Endometrium (tissue), 2 donors: Measurements from ENCODE around the gene CCBE1.
"Not testable (repeated sequence)": the region's sequence is repeated elsewhere in the genome, so short reads cannot be mapped to it uniquely, and the experiment has no call there.

Source experiments
- FAIRE-seq: peaks from 2 replicates; lab custom pipeline; 2012; peaks lifted over from hg19 to GRCh38; lab: Jason Lieb, UNC
- donor health status: control.
- donor health status: control.

The CCBE1 gene

DNA sequence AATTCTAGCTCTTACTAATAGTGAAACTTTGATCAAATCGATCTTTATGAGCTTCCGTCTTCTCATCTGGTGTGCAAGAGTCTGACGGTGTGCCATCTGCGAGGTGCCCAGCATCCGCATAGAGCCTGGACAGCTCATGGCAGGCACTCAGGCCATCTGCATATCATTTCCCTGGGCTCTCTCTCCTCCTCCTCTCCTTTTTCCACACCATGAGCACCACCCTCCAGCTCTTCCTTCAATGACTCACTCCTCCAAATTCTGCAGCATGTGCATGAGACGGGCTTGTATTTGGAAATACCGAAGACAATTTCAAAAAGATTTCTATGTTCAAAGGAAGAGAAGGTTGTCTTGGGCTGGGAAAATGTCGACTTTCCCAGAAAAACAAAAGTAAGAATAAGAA is 161.1 kb downstream of the CCBE1 start:
- no peak for FAIRE-seq

DNA sequence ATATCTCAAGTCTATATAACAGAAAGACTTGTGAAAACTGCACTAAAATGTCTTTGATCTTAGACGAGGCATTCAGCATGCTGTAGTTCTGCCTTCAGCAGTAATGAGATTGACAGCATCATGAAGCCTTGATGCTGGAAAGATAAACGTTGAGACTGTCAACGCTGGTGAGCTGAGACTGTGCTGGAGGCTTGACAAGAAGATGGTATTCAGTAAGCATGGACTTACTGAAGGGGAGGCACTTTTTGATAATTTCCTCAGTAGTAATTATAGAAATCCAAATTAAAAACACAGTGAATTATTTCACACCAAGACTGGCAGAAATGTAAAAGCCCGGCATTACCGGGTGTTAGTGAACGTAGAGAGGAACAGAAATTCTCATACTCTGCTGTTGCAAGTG is 162.2 kb downstream of the CCBE1 start:
- no peak for FAIRE-seq

DNA sequence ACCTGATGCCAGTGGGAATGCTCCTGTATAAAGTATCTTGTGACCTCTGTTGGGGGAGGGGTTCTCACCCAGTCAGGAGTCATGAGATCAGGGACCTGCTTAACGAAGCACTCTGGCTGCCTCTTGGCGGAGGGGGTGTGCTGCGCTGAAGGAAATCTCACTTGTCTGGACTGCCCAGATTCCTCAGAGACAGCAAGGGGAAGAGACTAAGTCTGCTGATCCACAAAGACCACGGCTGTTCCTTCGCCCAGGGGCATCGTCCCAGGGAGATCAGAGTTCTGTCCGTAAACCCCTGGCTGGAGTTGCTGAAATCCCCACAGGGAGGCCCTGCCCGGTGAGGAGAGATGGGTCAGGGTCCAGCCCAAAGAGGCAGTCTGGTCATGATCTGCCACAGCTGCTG is 168.4 kb downstream of the CCBE1 start:
- no peak for FAIRE-seq

DNA sequence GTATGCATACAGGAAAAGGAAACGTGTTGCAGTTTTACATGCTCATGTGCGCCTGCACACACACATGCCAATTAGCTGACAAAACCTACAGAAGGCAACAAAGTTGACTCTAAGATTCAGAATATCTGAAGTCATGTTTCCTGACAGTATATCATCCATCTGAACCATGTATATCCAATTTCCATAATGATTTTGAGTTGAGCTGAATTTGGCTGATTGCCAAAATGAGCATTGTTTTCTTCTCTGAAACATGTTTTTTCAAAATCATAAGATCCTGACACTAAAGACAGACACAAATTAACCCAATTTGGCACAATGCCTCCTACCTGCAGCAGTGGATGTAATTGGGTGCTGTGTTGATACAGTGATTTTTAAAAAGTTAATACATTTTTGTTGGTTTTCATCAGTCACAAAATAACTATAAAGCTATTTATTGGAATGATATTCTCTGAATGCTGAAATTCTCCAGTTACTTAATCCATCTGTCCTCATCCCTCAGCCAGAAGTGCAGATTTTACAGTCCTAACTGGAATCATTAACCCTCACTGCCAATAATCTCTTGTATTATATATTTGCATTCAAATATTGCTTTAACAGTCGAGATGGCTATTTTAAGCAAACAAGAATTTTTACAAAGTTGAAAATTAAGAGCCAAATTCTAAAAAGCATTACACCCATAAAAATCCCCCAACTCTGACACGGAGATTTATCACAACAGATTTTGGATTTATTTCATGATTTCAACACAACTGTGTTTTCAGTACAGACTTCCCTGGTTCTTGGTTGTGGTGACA is 176.5 kb downstream of the CCBE1 start:
- peak; percentile 41 for FAIRE-seq

DNA sequence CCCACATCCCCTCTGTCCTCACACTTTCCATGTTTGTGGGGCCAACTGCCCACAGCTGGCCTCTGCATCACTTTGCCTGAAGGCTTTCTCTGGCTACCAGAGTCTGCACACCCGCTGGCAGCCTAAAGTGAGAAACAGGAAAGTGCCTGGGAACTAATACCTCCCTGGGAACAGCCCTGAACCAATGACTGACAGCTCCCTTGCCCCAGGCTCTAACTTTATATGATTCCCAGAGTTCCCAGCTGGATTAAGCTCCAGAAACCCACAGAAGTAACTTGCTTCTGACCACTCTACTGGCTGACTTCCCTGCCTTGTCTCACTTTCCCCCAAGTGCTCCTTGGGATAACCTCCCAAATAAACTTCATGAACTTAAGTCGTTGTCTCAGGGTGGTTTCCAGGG is 178.5 kb downstream of the CCBE1 start:
- no peak for FAIRE-seq

DNA sequence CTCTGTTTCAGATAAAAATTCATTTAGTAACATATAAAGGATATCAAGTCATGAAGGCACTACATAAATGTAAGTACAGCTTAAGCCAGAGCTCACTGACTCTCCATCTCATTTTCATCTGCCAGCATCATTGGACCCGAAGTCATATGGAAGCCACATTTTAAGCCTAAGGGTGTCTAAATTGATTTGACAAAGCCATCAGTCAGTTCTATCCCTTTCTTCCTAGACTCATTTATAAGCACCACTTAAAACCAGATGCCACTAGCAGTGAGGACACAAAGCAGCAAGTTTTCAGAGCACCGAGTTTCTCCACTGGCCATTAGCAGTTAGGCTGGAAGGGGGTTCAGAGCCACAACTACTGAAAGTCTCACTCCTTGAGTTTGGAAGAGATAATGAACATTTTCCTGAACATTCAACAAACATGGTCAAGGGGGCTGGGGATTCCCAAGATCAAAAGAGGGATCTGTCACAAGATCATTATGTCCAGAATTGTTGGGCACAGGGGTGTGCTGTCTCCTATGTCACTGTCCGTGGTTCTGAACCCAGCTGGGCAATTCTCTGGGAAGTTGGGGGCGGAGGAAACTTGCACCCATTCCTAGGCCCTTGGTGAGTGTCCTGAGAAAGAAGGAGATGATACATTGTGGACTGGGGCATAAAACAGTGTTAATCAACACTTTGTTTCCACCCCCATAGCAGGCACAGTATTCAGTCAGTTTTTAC is 179.6 kb downstream of the CCBE1 start:
- no peak for FAIRE-seq

DNA sequence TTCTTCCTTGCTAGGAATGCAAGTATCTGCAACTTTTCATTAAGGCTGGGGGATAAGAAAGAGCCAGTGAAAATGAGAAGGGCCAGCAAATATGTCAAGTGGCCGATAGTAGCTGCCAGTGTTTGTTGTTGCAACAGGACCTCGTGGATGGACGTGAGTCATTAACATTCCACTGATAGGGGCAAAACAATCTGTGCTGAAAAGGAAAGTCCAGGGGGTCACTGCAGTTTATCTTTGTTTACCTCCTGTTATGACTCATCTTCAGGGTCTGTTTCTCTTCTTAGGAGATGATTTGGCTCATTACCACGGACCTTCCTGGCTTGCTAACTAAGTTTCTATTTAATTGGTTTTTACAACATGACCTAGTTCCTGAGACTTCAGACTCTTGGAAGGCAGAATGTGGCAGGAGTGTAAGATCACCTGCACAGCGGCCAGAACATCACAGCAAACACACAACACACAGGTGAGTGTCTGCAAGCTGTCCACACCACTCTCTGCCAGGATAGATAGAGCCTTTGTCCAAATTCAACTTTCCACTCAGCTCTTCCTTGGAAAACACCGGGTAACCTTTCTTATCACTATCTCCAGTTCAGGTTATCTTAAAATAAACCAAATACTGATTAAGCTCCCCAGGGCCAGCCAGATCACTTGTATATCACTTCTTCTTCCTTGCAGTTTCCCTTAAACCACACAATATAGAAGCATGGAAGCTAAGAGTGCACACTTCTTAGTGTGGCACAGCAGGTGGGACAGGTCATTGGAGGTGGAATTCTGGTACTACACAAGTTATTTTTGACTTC is 180.7 kb downstream of the CCBE1 start:
- FAIRE-seq: peak; percentile 66

DNA sequence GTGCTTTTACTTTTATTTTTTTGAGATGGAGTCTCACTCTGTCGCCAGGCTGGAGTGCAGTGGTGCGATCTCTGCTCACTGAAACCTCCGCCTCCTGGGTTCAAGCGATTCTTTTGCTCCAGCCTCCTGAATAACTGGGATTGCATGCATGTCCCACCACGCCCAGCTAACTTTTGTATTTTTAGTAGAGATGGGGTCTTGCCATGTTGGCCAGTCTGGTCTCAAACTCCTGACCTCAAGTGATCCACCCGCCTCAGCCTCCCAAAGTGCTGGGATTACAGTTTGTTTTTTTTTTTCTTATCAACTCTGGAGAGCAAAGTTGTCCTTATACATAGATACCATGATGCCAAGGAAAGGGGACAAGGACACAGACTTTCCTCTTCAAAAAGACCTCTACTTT is 181.3 kb downstream of the CCBE1 start:
- not testable (repeated sequence) for FAIRE-seq

DNA sequence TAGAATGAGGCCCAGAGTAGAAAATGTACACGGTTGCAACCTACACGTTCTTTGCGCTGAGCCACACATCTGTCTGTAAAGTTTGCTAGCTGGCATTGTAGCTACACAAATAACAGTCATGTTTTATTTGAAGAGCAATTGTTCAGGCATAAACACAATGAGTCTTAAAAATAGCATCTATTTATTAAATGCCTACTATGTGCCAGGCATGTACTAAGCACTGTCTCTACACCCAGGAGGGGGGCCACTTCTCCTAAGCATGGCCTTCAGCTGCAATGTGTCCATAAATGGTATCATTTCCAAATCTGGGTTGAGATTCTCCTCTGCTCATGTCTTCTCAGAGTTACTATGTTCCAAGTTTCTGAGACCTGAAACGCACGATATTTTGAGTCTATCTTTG is 182.1 kb downstream of the CCBE1 start:
- no peak for FAIRE-seq

DNA sequence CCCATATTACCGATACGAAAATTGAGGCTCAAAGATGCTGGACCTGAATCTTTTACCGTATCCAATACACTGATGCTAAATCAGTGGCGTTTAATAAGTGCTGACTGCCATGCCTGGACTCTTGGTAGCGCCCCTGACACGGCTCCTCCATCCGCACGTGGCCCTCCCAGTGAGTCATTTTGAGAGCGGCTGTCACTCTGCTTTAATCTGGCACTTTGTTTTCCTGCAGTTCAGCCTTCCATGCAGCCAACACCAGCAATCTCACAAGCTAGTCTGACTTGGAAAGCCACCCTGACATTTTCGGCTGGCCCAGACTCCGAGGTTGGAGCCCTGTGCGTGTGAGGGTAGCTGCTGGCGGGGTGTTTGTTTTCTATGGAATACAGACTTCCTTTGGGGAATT is 183.0 kb downstream of the CCBE1 start:
- FAIRE-seq: no peak

DNA sequence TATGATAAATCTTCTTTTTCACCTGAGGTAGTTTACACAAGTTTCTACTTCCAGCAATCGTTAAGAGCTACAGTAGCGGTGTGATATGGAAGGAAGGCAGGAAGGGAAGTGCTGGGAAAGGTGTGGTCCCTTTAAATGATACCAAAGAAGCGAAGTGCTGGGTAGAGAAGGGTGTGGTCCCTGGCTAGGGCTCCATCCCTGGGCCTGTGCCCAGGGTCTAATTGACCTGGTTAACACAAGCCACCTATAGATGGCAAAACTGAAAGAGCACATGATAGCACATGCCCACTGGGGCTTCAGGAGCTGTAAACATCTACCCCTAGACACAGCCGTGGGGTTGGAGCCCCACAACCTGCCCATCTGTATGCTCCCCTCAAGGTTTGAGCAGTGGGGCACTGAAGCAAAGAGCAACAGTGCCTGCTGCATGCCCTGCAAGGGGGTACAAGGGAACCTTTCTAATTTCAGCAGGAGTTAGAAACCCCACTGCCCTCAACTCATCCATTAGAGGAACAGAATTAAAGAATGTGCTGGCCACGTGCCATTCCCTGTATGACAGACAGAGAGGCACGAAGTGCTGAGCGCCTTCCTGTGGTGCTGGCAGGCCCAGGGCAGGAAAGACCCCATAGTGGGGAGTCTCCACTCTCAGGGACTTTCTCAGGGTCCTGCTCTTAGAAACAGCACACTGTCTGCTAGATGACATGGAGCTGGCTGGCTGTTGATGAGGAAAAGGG is 185.0 kb downstream of the CCBE1 start:
- no peak for FAIRE-seq

DNA sequence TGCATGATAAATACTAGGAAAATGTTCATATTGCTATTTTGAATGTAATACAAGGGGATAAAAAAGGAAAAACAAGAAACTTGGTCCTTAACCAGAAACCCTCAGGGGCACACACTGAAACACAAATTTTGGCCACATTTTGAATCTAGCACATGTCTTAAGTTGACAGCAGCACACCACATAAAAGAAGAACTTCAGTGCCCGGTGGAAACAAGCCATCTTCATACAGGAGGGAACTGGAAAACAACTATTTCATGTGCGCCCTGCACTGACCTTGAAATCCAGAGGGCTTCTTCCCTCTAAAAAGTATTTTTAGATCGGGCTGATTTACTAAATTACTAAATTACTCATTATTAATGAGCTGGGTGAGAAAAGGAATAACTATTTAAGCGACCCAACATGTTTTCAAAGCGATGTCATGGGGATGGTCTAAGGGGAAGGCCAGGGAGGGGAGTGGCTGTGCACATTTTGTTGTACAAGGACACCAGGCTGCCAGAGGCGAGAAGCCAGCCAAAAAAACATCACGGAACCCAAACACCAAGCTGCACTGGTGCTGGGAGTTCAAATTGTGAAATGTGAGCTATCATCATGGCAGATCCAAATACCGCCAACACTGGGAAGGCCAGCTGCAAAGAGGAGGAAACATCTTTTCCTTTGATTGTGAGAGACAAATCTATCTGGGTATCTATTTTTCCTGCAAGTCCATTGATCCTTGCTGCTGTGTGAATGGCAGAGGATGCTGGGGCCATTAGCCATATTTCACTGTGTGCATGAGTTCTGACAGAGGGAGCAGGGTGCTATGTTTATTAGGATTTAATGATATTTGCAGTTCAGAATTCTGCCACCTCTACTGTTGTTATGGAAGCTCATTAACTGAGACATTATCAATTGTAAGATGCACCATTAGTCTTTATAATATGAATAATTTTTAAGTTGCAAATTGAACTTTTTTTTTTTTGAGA is 187.5 kb downstream of the CCBE1 start:
- peak; percentile 50 for FAIRE-seq

DNA sequence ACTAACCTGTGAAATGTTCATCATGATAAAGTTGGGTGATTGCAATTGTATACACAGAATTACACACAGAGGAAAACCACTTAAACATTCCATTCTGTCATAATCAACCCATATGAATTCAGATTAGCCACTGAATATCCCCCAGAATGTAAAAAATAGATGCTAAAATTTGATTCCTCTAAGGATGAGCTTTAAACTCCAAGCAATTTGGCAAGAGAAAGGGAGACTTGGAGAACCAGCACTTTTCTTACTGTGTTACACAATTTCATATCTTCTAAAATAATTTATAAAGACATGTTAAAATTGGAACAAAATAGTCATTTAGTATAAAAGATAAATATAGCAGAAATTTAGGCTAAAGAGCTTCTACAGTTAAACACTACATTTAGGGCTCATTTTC is 191.9 kb downstream of the CCBE1 start:
- no peak for FAIRE-seq

DNA sequence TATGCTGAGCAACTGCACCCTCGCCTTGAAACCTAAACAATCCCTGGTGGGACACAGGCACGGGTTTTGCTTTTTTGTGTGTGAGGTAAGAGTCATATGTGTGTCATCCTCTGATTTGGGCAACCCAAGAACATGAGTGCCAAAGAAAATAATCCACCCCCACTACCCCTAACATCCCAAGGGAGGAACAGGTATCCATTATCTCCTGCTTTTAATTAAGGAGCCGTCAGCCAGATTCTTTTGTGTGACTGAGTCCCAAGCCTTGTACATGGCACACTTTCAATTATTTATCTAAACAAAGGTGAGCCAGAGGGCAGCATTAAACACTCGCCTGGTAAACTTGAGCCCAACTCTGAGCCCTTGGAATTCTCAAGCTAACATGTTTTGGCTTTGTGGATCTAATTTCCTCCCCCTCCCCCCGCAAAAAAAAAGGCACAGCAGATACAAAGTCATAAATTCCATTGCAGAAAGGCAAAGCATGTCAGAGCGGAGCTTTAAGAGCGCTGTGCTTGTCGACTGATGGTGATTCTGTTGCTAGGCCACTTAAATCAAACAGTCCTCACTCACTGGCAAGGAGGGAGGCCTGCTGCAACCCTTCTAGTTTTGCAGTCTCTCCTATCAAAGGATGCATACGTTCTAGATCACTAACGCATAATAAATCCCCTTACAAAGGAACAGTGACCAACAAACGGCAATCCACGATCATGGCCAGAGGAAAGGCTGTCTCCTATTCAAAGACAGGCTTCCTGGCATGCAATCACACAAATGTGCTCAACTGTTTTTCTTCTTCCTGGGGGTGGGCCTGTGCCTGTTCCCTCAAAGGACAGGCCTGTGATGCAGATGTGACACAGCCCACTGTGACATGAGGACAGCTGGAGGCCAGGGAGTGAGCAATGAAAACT is 194.7 kb downstream of the CCBE1 start:
- FAIRE-seq: peak; percentile 79

DNA sequence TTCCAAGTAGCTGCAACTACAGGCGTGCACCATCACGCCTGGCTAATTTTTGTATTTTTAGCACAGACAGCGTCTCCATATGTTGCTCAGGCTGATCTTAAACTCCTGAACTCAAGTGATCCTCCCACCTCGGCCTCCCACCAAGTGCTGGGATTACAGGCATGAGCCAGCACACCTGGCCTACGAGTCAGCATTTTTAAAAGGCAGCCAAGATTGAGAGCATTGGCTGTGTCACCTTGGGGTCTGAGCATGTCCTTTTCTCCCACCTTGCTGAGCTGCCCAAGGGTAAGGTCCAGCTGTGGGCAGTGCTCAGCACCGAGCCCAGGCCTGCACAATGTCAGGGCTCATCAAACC is 195.3 kb downstream of the CCBE1 start:
- FAIRE-seq: no peak

DNA sequence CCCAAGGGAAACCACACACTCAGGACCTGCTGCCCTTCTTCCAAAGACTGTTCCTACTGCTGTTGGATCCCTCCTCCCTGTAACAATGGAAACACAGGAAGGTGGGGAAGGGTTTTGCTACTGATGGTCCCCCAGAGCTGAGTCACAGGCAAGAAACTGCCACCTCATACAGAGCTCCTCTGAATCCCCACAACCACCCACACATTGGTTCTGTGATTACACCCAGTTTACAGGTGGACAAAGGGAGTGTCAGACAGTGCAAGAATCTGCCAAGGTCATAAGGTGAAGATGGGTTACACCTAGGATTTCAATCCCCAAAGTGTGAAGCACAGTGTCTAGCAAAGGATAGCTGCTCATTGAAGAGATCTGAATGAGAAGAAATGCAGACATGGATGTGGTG is 196.5 kb downstream of the CCBE1 start:
- no peak for FAIRE-seq

DNA sequence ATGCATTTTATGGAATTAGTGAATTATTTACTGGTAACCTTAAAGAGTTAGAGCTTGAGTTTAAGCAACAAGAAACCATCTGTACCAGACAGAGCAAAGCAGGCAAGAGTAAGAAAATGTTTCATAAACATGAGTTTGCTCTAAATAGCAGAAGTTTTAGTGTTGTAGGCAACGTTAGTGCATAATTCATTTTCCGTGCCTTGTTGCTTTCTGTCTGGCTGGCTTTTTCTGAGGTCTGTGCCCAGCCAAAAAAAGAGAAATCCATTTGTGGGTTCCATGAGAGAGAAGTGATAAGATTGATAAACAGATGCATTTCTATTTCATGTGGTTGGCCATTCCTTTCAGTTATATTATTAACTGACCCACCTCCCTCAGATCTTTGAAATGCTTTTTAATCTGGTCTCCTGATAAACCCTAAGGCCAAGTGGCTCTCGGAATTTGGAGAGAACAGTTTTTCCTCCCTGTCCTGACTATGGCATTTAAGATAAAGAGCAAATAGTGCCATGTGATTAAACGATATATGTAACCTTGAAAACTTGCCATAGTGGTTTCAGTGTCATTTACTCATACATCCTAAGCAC is 198.6 kb downstream of the CCBE1 start:
- FAIRE-seq: no peak

DNA sequence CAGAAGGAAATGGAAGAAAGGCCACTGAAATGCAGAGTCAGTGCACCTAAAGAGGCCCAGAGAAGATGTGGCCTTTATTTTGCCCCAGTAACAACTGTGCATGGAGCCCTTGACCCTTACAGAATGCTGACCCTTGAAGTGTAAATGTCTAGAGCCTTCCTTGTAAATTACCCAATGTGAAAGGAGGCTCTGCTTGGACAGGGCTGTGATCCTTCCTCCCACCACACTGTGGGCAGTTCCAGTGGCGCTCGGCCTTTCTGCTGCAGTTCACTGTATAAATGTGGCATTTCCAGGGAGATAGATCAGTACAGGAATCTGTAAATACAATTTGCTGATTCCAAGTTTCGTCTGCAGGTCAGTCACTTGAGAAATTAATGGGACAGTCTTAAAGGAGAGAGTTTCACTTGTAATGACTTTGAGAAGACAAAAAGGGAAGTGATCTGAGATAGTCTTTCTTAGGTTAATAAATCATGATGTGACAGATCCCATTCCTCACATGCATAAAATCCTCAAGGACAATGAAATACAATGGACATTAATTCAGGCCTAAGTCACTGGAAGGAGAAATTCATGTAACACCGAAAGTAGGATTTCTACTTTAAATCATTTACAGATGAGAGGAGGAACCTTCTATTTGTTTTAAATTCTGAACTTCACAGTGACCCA is 204.3 kb downstream of the CCBE1 start:
- FAIRE-seq: no peak

DNA sequence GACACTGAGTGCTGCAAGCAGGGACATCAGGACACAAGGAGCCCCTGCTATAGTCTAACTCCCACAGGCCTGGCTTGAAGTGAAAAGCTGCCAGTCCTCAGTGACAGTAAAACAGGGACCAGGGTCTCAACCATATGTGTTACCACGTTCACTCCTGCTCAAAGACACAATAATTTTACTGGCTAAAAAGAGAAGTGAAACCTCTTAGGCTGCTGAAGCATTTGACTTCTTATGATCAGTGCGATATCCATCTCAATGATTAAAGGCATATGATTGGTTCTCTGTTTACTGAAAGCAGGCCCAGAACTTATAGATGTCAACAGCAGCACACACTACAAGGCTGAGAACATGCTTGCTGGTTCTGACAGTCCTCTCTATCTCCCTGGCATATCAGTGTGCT is 208.3 kb downstream of the CCBE1 start:
- FAIRE-seq: no peak
